K562 (cell line): ENCODE measurements around the gene RHO. TPM values are rescaled to one million over a fixed set of nuclear protein-coding genes. Genes with fewer than 3 reads are reported as not detected.
A peak's percentile ranks its signal among the peaks of the same experiment; 100 is the strongest.

Source experiments
- ATAC-seq: fragments of 200-7000 bp; cut with Tn5 transposase; 3 replicates; pipeline ENCODE4 v1.9.1; 2020; ENCODE audit warnings: moderate library complexity
- BruUV-seq: library from RNA; stranded (reverse); fragments of 400-500 nt; replicated peaks from 2 replicates; lab custom pipeline; 2021; lab: Mats Ljungman, UMichigan
- CTCF ChIA-PET: fragments of 300-600 bp; formaldehyde crosslinking; extraction: SDS; loops from one replicate; lab custom pipeline; 2021; ENCODE audit warnings: low intra/inter-chr PET ratio; lab: Yijun Ruan, JAX
- POLR2A ChIA-PET: fragments of 300-600, 350-650 bp; sonication (Branson Sonifier 250); formaldehyde crosslinking; extraction: SDS; loops from one replicate; lab custom pipeline; 2021; ENCODE audit warnings: antibody characterized with exemption, inconsistent platforms; lab: Yijun Ruan, JAX
- DNase-seq, 4 experiments: peaks; one replicate each; pipeline versions ENCODE4 v3.0.0 to v3.0.0-alpha.2; 2011 to 2018; ENCODE audit warnings: low spot score in 3 of 4, mixed read lengths in 3 of 4; ENCODE audit errors: extremely low read depth in 1 of 4
- FAIRE-seq: peaks from 2 replicates; lab custom pipeline; 2011; peaks lifted over from hg19 to GRCh38; lab: Jason Lieb, UNC
- H2AFZ ChIP-seq: 2 replicates; pipeline ENCODE4 v1.6.0; 2011; ENCODE audit warnings: low read depth, low read length, control low read depth, inconsistent platforms
- H3K27ac ChIP-seq: fragments of 200-600 bp; 3 replicates; pipeline ENCODE4 v1.8.0; 2011; ENCODE audit warnings: low read depth, mild to moderate bottlenecking, control low read depth, inconsistent platforms, low read length, moderate library complexity, mixed read lengths; ENCODE audit errors: extremely low read depth
- H3K27me3 ChIP-seq, 2 experiments: fragments of 300-600 bp in 1 of 2; 2 replicates in 1 of 2; 3 replicates in 1 of 2; pipeline versions ENCODE4 v1.6.0 to v1.8.0; 2011; ENCODE audit warnings: inconsistent platforms in 2 of 2, low read length in 2 of 2, mild to moderate bottlenecking in 1 of 2, mixed read lengths in 1 of 2, moderate library complexity in 1 of 2; ENCODE audit not compliant: control insufficient read depth in 2 of 2, insufficient read depth in 2 of 2
- H3K36me3 ChIP-seq: fragments of 300-600 bp; 3 replicates; pipeline ENCODE4 v1.8.0; 2011; ENCODE audit warnings: mild to moderate bottlenecking, low read length, inconsistent platforms; ENCODE audit not compliant: control insufficient read depth, insufficient read depth
- H3K4me1 ChIP-seq, 2 experiments: fragments of 200-600 bp in 1 of 2; replicated peaks in 1 of 2; 2 replicates in 1 of 2; 3 replicates in 1 of 2; pipeline versions ENCODE4 v1.5.1 to v1.8.0; 2011; ENCODE audit warnings: inconsistent platforms in 2 of 2, low read length in 2 of 2, mild to moderate bottlenecking in 1 of 2, mixed read lengths in 1 of 2, moderate library complexity in 1 of 2; ENCODE audit not compliant: control insufficient read depth in 2 of 2, insufficient read depth in 2 of 2
- H3K4me2 ChIP-seq: 2 replicates; pipeline ENCODE4 v1.6.1; 2011; ENCODE audit warnings: low read length, control low read depth, inconsistent platforms, mixed read lengths; ENCODE audit not compliant: insufficient read depth
- H3K4me3 ChIP-seq: fragments of 200-600 bp; sonication (generic), shearing (Covaris generic); 2 replicates; pipeline ENCODE4 v1.5.1; 2016; ENCODE audit warnings: control low read depth, inconsistent platforms
- H3K79me2 ChIP-seq: fragments of 200-600 bp; 3 replicates; pipeline ENCODE4 v1.8.0; 2011; ENCODE audit warnings: low read length, inconsistent platforms; ENCODE audit not compliant: control insufficient read depth, insufficient read depth
- H3K9ac ChIP-seq, 2 experiments: 2 replicates each; pipeline versions ENCODE4 v1.6.0 to v1.6.1; 2011; ENCODE audit warnings: low read depth in 2 of 2, low read length in 2 of 2, control low read depth in 1 of 2, inconsistent platforms in 1 of 2, mild to moderate bottlenecking in 1 of 2, mixed read lengths in 1 of 2; ENCODE audit not compliant: insufficient read depth in 1 of 2
- H3K9me1 ChIP-seq: one replicate; pipeline ENCODE4 v1.6.0; 2011; ENCODE audit warnings: inconsistent platforms, mild to moderate bottlenecking, low read length, moderate library complexity; ENCODE audit not compliant: control insufficient read depth, insufficient read depth
- H3K9me3 ChIP-seq: replicated peaks from 2 replicates; pipeline ENCODE4 v1.5.1; 2011; ENCODE audit warnings: low read depth, low read length, inconsistent platforms; ENCODE audit not compliant: control insufficient read depth, insufficient read depth
- H4K20me1 ChIP-seq: replicated peaks from 2 replicates; pipeline ENCODE4 v1.6.1; 2011; ENCODE audit warnings: low read length, inconsistent platforms, mixed read lengths; ENCODE audit not compliant: control insufficient read depth, insufficient read depth
- CBX3 ChIP-seq, 2 experiments: IDR thresholded peaks; 1 replicate in 1 of 2; 2 replicates in 1 of 2; pipeline ENCODE4 v1.6.1; 2012; ENCODE audit warnings: inconsistent platforms in 2 of 2, low read length in 2 of 2, borderline replicate concordance in 1 of 2, control low read depth in 1 of 2
- ESRRA ChIP-seq: fragments of 450-650 bp; IDR thresholded peaks from 2 replicates; pipeline ENCODE4 v1.6.1; 2014; ENCODE audit warnings: low read depth, mild to moderate bottlenecking, moderate library complexity, borderline replicate concordance
- KDM4B ChIP-seq, 2 experiments: fragments of 450-650 bp in 1 of 2; sonication (generic) in 1 of 2; IDR thresholded peaks; 2 replicates each; pipeline ENCODE4 v1.6.1; 2016 to 2017; ENCODE audit warnings: borderline replicate concordance in 2 of 2, antibody characterized with exemption in 1 of 2, low read depth in 1 of 2, mild to moderate bottlenecking in 1 of 2
- NFIC ChIP-seq: fragments of 450-650 bp; IDR thresholded peaks from 2 replicates; pipeline ENCODE4 v1.6.1; 2017; ENCODE audit warnings: mild to moderate bottlenecking, inconsistent platforms
- NFXL1 ChIP-seq: fragments of 450-650 bp; formaldehyde crosslinking; IDR thresholded peaks from 2 replicates; pipeline ENCODE4 v1.4.0; 2021; ENCODE audit warnings: mild to moderate bottlenecking
- RCOR1 ChIP-seq, 2 experiments: IDR thresholded peaks; 2 replicates each; pipeline ENCODE4 v1.6.1; 2012; ENCODE audit warnings: low read depth in 2 of 2, low read length in 2 of 2, borderline replicate concordance in 1 of 2, improper control_type of control experiment in 1 of 2
- SAFB ChIP-seq: fragments of 200-400 bp; formaldehyde crosslinking; IDR thresholded peaks from 2 replicates; pipeline ENCODE4 v1.6.1; 2017; ENCODE audit warnings: low read depth, low read length, borderline replicate concordance
- SMARCA5 ChIP-seq: fragments of 450-650 bp; IDR thresholded peaks from 2 replicates; pipeline ENCODE4 v1.6.1; 2016
- TAF7 ChIP-seq: fragments of 450-650 bp; IDR thresholded peaks from 2 replicates; pipeline ENCODE4 v1.6.1; 2016; ENCODE audit warnings: missing genetic modification characterization, missing compliant biosample characterization
- ZBTB40 ChIP-seq, 2 experiments: fragments of 450-650 bp in 1 of 2; sonication (generic) in 1 of 2; formaldehyde crosslinking in 1 of 2; IDR thresholded peaks; 2 replicates each; pipeline versions ENCODE4 v1.7.1 to v1.9.0; 2016 to 2022; ENCODE audit warnings: inconsistent platforms in 1 of 2, mild to moderate bottlenecking in 1 of 2, missing genetic modification reagents in 1 of 2
- ZC3H11A ChIP-seq: IDR thresholded peaks from 2 replicates; pipeline ENCODE4 v1.6.1; 2012; ENCODE audit warnings: low read depth, low read length, improper control_type of control experiment
- ZNF551 ChIP-seq: fragments of 250-450 bp; sonication (Bioruptor Pico); IDR thresholded peaks from 2 replicates; pipeline ENCODE4 v1.5.0; 2021; ENCODE audit warnings: mild to moderate bottlenecking, moderate library complexity
- ZNF75A ChIP-seq: fragments of 450-650 bp; formaldehyde crosslinking; IDR thresholded peaks from 2 replicates; pipeline ENCODE4 v1.4.0; 2020; ENCODE audit warnings: mild to moderate bottlenecking
- WGBS: fragments of 100-300 bp; shearing (Covaris generic); methylation state at CpG from one replicate; pipeline ENCODE4 v1.1.6; 2016; ENCODE audit warnings: low coverage, mixed read lengths; ENCODE audit not compliant: insufficient coverage; ENCODE audit errors: missing lambda C conversion rate; 5-methylcytosine and 5-hydroxymethylcytosine counted together
- in situ Hi-C: fragments of 300-500 bp; cut with MboI; formaldehyde crosslinking; loops from 4 replicates; pipeline ENCODE4 v1.15.0; 2018; ENCODE audit warnings: inconsistent platforms, mixed read lengths
- intact Hi-C: fragments of 100-400 bp; cut with micrococcal nuclease; formaldehyde crosslinking; loops from 2 replicates; pipeline ENCODE4 v1.14.2; 2022
- polyA plus RNA-seq, 8 experiments: library from polyadenylated mRNA; depleted of rRNA in 4 of 8; stranded (reverse) in 5 of 8; unstranded in 3 of 8; fragments of >200 nt; fragmentation: Nextera tagmentation in 2 of 8; fragmentation: Illumina TruSeq in 1 of 8; extraction: Ambion mirVana in 2 of 8; extraction: Trizol in 1 of 8; gene quantifications; 2 replicates each; pipeline versions ENCODE4 v1.2.1 to v1.2.3, GENCODE V29; 2011 to 2014; ENCODE audit warnings: inconsistent platforms in 1 of 8, missing spikeins in 1 of 8
- total RNA-seq, 7 experiments: library from RNA; depleted of rRNA in 6 of 7; stranded (reverse); fragments of >200 nt in 6 of 7; fragmentation: Illumina TruSeq in 2 of 7; extraction: Trizol in 2 of 7; gene quantifications; 2 replicates each; pipeline versions ENCODE4 v1.2.1 to v1.2.3, GENCODE V29; 2011 to 2021; ENCODE audit warnings: low replicate concordance in 1 of 7

Gene RHO
- total and polyA plus RNA-seq, 9 of the 15 experiments (the other 6 are each of a cell fraction or from before 2014, with no cell fraction given) = not detected

- Histone ChIP-seq H3K27ac (no peak overlapping the region), H3K4me3 (no peak overlapping the region), H3K9me3 (no peaks in the 10 kb centered on the region), H3K27me3 (no peaks in the 10 kb centered on the region), H4K20me1 (no peaks in the 10 kb centered on the region), H3K4me1 (peaks cover 7 to 36% of the 10 kb centered on the region in 2 experiments; a peak in 4 of 5 replicates), H3K9ac (peak overlapping the region in 1 of 2 experiments; percentile 35; a peak in 1 of 4 replicates), H2AFZ (no peak overlapping the region), H3K4me2 (no peak overlapping the region), H3K79me2 (no peaks in the 10 kb centered on the region), H3K36me3 (peaks cover 14% of the 10 kb centered on the region; the same call in 1 of the 3 replicates), H3K9me1 (no peaks in the 10 kb centered on the region)
- no peak for FAIRE-seq
- no peak for DNase-seq
- ATAC-seq = no peak
- in situ Hi-C loops = no loop called here
- ChIA-PET POLR2A (interaction anchor here (0.6 to 1.2 kb wide), 4 partner anchors 9 to 91 kb away, joined by 3 to 4 read pairs (median 3); no protein-coding TSS in a partner anchor), CTCF (no interaction called here)
- 50% methylated on average over 12 of the region's 13 CpGs for WGBS
- intact Hi-C loops = no loop called here
- BruUV-seq = no TSS peak
- TF ChIP-seq ZBTB40 (IDR thresholded peaks at IDR 0.05) = no peak
- TF ChIP-seq ZBTB40 (CRISPR knock-in tag; IDR thresholded peaks at IDR 0.05) = no peak
- no peak for TF ChIP-seq ZC3H11A
- TF ChIP-seq SMARCA5 = no peak
- TF ChIP-seq SAFB = no peak
- peak; percentile 31; the same call in 1 of the 2 replicates for TF ChIP-seq NFIC
- TF ChIP-seq ZNF551 (CRISPR knock-in tag) = no peak
- no peak for TF ChIP-seq ZNF75A (CRISPR knock-in tag)
- TF ChIP-seq KDM4B (IDR thresholded peaks at IDR 0.05; ENCODE audit: borderline replicate concordance in 2 of 2, low read depth in 1 of 2) = no peak
- no peak for TF ChIP-seq RCOR1 (IDR thresholded peaks at IDR 0.05; ENCODE audit: borderline replicate concordance in 1 of 2, low read depth in 2 of 2, low read length in 2 of 2)
- TF ChIP-seq ESRRA = peak; percentile 21; the same call in 1 of the 2 replicates
- TF ChIP-seq NFXL1 = no peak
- no peak for TF ChIP-seq CBX3 (IDR thresholded peaks at IDR 0.05; ENCODE audit: borderline replicate concordance in 1 of 2, low read length in 2 of 2)
- no peak for TF ChIP-seq TAF7
Measured at GRCh38 chr3:129554356-129555152, 26.1 kb downstream of the RHO start.
